HEK293 (cell line): Measurements from ENCODE around the gene PKMYT1.

ENCODE experiments used
- AEBP2 ChIP-seq: fragments of 450-650 bp; formaldehyde crosslinking; IDR thresholded peaks from 2 replicates; pipeline ENCODE4 v1.5.1; 2016; ENCODE audit warnings: missing biosample characterization, missing genetic modification characterization, borderline replicate concordance
- HOXA7 ChIP-seq: sonication (generic); formaldehyde crosslinking; IDR thresholded peaks from 2 replicates; pipeline ENCODE4 v1.8.1; 2022; ENCODE audit warnings: missing genetic modification reagents, borderline replicate concordance
- PRDM6 ChIP-seq: fragments of 450-650 bp; formaldehyde crosslinking; IDR thresholded peaks from 2 replicates; pipeline ENCODE4 v1.5.1; 2017; ENCODE audit warnings: missing biosample characterization, missing genetic modification characterization
- SETDB1 ChIP-seq: IDR thresholded peaks from one replicate; pipeline ENCODE4 v1.6.1; 2017; ENCODE audit warnings: mild to moderate bottlenecking, low read length, moderate library complexity, mixed read lengths; ENCODE audit not compliant: insufficient read length
- SP2 ChIP-seq: fragments of 450-650 bp; formaldehyde crosslinking; IDR thresholded peaks from 2 replicates; pipeline ENCODE4 v1.5.1; 2016; ENCODE audit warnings: missing biosample characterization, missing genetic modification characterization
- YY1 ChIP-seq: fragments of 450-650 bp; formaldehyde crosslinking; IDR thresholded peaks from 2 replicates; pipeline ENCODE4 v1.5.1; 2018; ENCODE audit warnings: missing biosample characterization, missing genetic modification characterization
- ZBTB11 ChIP-seq: fragments of 450-650 bp; formaldehyde crosslinking; conservative IDR thresholded peaks from 2 replicates; pipeline ENCODE4 v1.5.1; 2016; ENCODE audit warnings: low read depth, missing biosample characterization, missing genetic modification characterization
- ZBTB8A ChIP-seq: fragments of 450-650 bp; formaldehyde crosslinking; IDR thresholded peaks from 2 replicates; pipeline ENCODE4 v1.5.1; 2016; ENCODE audit warnings: missing biosample characterization, missing genetic modification characterization
- ZEB2 ChIP-seq: fragments of 450-650 bp; formaldehyde crosslinking; IDR thresholded peaks from 2 replicates; pipeline ENCODE4 v1.5.1; 2016; ENCODE audit warnings: missing biosample characterization, missing genetic modification characterization
- ZNF157 ChIP-seq: fragments of 450-650 bp; formaldehyde crosslinking; IDR thresholded peaks from 2 replicates; pipeline ENCODE4 v1.5.1; 2016; ENCODE audit warnings: missing biosample characterization, missing genetic modification characterization
- ZNF211 ChIP-seq: fragments of 450-650 bp; formaldehyde crosslinking; IDR thresholded peaks from 2 replicates; pipeline ENCODE4 v1.5.1; 2016; ENCODE audit warnings: low read depth, missing biosample characterization, missing genetic modification characterization
- ZNF24 ChIP-seq: fragments of 450-650 bp; formaldehyde crosslinking; IDR thresholded peaks from 2 replicates; pipeline ENCODE4 v1.5.1; 2016; ENCODE audit warnings: missing biosample characterization, missing genetic modification characterization
- ZNF280C ChIP-seq: fragments of 450-650 bp; formaldehyde crosslinking; IDR thresholded peaks from 2 replicates; pipeline ENCODE4 v1.5.1; 2016; ENCODE audit warnings: missing biosample characterization, missing genetic modification characterization
- ZNF324 ChIP-seq: fragments of 450-650 bp; formaldehyde crosslinking; IDR thresholded peaks from 2 replicates; pipeline ENCODE4 v1.5.1; 2016; ENCODE audit warnings: missing biosample characterization, missing genetic modification characterization
- ZNF394 ChIP-seq: fragments of 450-650 bp; formaldehyde crosslinking; IDR thresholded peaks from 2 replicates; pipeline ENCODE4 v1.5.1; 2016; ENCODE audit warnings: missing biosample characterization, missing genetic modification characterization, mild to moderate bottlenecking, moderate library complexity, borderline replicate concordance
- ZNF404 ChIP-seq: fragments of 450-650 bp; formaldehyde crosslinking; IDR thresholded peaks from 2 replicates; pipeline ENCODE4 v1.5.1; 2017; ENCODE audit warnings: missing biosample characterization, missing genetic modification characterization
- ZNF416 ChIP-seq: fragments of 450-650 bp; formaldehyde crosslinking; IDR thresholded peaks from 2 replicates; pipeline ENCODE4 v1.5.1; 2016; ENCODE audit warnings: missing biosample characterization, missing genetic modification characterization
- ZNF426 ChIP-seq: fragments of 450-650 bp; formaldehyde crosslinking; IDR thresholded peaks from 2 replicates; pipeline ENCODE4 v1.5.1; 2017; ENCODE audit warnings: missing biosample characterization, missing genetic modification characterization, mild to moderate bottlenecking, inconsistent platforms, moderate library complexity
- ZNF521 ChIP-seq: fragments of 450-650 bp; formaldehyde crosslinking; IDR thresholded peaks from 2 replicates; pipeline ENCODE4 v1.5.1; 2017; ENCODE audit warnings: missing biosample characterization, mild to moderate bottlenecking, missing genetic modification characterization
- ZNF560 ChIP-seq: fragments of 450-650 bp; formaldehyde crosslinking; IDR thresholded peaks from 2 replicates; pipeline ENCODE4 v1.5.1; 2017; ENCODE audit warnings: missing biosample characterization, missing genetic modification characterization, borderline replicate concordance
- ZNF561 ChIP-seq: fragments of 450-650 bp; IDR thresholded peaks from 2 replicates; pipeline ENCODE4 v1.5.1; 2018; ENCODE audit warnings: missing biosample characterization, missing genetic modification characterization, borderline replicate concordance
- ZNF585B ChIP-seq: fragments of 450-650 bp; formaldehyde crosslinking; IDR thresholded peaks from 2 replicates; pipeline ENCODE4 v1.5.1; 2016; ENCODE audit warnings: missing biosample characterization, missing genetic modification characterization
- ZNF623 ChIP-seq: fragments of 450-650 bp; formaldehyde crosslinking; IDR thresholded peaks from 2 replicates; pipeline ENCODE4 v1.5.1; 2016; ENCODE audit warnings: missing biosample characterization, missing genetic modification characterization
- ZNF629 ChIP-seq: fragments of 450-650 bp; formaldehyde crosslinking; IDR thresholded peaks from 2 replicates; pipeline ENCODE4 v1.5.1; 2017; ENCODE audit warnings: missing biosample characterization, missing genetic modification characterization
- ZNF664 ChIP-seq: fragments of 450-650 bp; formaldehyde crosslinking; IDR thresholded peaks from 2 replicates; pipeline ENCODE4 v1.5.1; 2016; ENCODE audit warnings: missing biosample characterization, missing genetic modification characterization
- ZNF707 ChIP-seq: fragments of 450-650 bp; formaldehyde crosslinking; IDR thresholded peaks from 2 replicates; pipeline ENCODE4 v1.5.1; 2016; ENCODE audit warnings: missing biosample characterization, missing genetic modification characterization
- ZNF791 ChIP-seq: fragments of 450-650 bp; formaldehyde crosslinking; IDR thresholded peaks from 2 replicates; pipeline ENCODE4 v1.5.1; 2016; ENCODE audit warnings: missing biosample characterization, missing genetic modification characterization
- TF ChIP-seq, protein P1 (sequence below): fragments of 450-650 bp; formaldehyde crosslinking; IDR thresholded peaks from 2 replicates; pipeline ENCODE4 v1.5.1; 2016; ENCODE audit warnings: missing biosample characterization, missing genetic modification characterization

The PKMYT1 gene

GRCh38 chr16:3019594-3020246 is 39.5 kb upstream of the PKMYT1 start (continued):
- no peak for TF ChIP-seq ZNF416
- peak; percentile 51; the same call in 1 of the 2 replicates for TF ChIP-seq AEBP2 (tag by site-specific recombination)
- TF ChIP-seq ZBTB11 (tag by site-specific recombination), result peak; percentile 72
- peak; percentile 14 for TF ChIP-seq ZEB2 (tag by site-specific recombination)
- peak; percentile 70 for TF ChIP-seq ZNF426 (tag by site-specific recombination)
- TF ChIP-seq ZNF280C, result no peak
- no peak for TF ChIP-seq ZNF707
- TF ChIP-seq ZNF791, result 0 out of 2 replicates have a peak, but pooled peaks have one; percentile 57
- peak; percentile 80; the same call in 1 of the 2 replicates for TF ChIP-seq ZNF560
- TF ChIP-seq SETDB1, result no peak
- no peak for TF ChIP-seq ZNF561 (tag by site-specific recombination)
- peak; percentile 79; the same call in 1 of the 2 replicates for TF ChIP-seq ZNF404
- peak; percentile 98 for TF ChIP-seq ZNF24 (tag by site-specific recombination)
- TF ChIP-seq ZNF664 (tag by site-specific recombination), result peak; percentile 70; the same call in 1 of the 2 replicates
- TF ChIP-seq ZNF623 (tag by site-specific recombination), result peak; percentile 78
- TF ChIP-seq ZNF629, result peak; percentile 38; the same call in 1 of the 2 replicates
- no peak for TF ChIP-seq ZNF521 (tag by site-specific recombination)
- TF ChIP-seq SP2 (tag by site-specific recombination), result peak; percentile 45; the same call in 1 of the 2 replicates
- no peak for TF ChIP-seq PRDM6 (tag by site-specific recombination)
- peak; percentile 91 for TF ChIP-seq ZNF394 (tag by site-specific recombination)
- TF ChIP-seq ZNF585B (tag by site-specific recombination), result no peak
- no peak for TF ChIP-seq HOXA7 (CRISPR knock-in tag)
- no peak for TF ChIP-seq YY1 (tag by site-specific recombination)
- TF ChIP-seq ZNF324 (tag by site-specific recombination), result no peak
- peak; percentile 68 for TF ChIP-seq ZBTB8A (tag by site-specific recombination)
- TF ChIP-seq ZNF157, result no peak
- TF ChIP-seq, protein P1, sequence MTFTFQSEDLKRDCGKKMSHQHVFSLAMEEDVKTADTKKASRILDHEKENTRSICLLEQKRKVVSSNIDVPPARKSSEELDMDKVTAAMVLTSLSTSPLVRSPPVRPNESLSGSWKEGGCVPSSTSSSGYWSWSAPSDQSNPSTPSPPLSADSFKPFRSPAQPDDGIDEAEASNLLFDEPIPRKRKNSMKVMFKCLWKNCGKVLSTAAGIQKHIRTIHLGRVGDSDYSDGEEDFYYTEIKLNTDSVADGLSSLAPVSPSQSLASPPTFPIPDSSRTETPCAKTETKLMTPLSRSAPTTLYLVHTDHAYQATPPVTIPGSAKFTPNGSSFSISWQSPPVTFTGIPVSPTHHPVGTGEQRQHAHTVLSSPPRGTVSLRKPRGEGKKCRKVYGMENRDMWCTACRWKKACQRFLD (tag by site-specific recombination), result 0 out of 2 replicates have a peak, but pooled peaks have one; percentile 52
- no peak for TF ChIP-seq ZNF211 (tag by site-specific recombination)
